COLO829 (cell line): Measurements from ENCODE around the gene MBNL1.

Source experiments
- DNase-seq: peaks from one replicate; pipeline ENCODE4 v3.0.0; 2012; ENCODE audit warnings: low spot score

MBNL1 gene

GRCh38 chr3:152272771-152273242, 4.1 kb downstream of the MBNL1 start:
- no peak for DNase-seq

- no peak for DNase-seq
Observed at GRCh38 chr3:152276681-152277080, 8.0 kb downstream of the MBNL1 start.

- no peak for DNase-seq
Observed at GRCh38 chr3:152277198-152277597, 8.5 kb downstream of the MBNL1 start.

- DNase-seq = no peak
Observed at GRCh38 chr3:152278756-152279427, 10.2 kb downstream of the MBNL1 start.

- DNase-seq = no peak
Observed at GRCh38 chr3:152279479-152279878, 10.8 kb downstream of the MBNL1 start.

GRCh38 chr3:152280539-152280938, 11.8 kb downstream of the MBNL1 start:
- no peak for DNase-seq

- DNase-seq = no peak
Observed at GRCh38 chr3:152281133-152281713, 12.5 kb downstream of the MBNL1 start.

GRCh38 chr3:152282813-152283212, 14.1 kb downstream of the MBNL1 start:
- no peak for DNase-seq

GRCh38 chr3:152283492-152284381, 15.0 kb downstream of the MBNL1 start:
- no peak for DNase-seq

GRCh38 chr3:152284906-152285305, 16.2 kb downstream of the MBNL1 start:
- DNase-seq = no peak

- no peak for DNase-seq
Observed at GRCh38 chr3:152285509-152285908, 16.8 kb downstream of the MBNL1 start.

- DNase-seq = no peak
Observed at GRCh38 chr3:152287898-152288576, 19.3 kb downstream of the MBNL1 start.

- no peak for DNase-seq
Observed at GRCh38 chr3:152288681-152289080, 20.0 kb downstream of the MBNL1 start.

GRCh38 chr3:152289708-152290107, 21.0 kb downstream of the MBNL1 start:
- no peak for DNase-seq

GRCh38 chr3:152290374-152290773, 21.6 kb downstream of the MBNL1 start:
- no peak for DNase-seq

GRCh38 chr3:152291238-152291637, 22.5 kb downstream of the MBNL1 start:
- no peak for DNase-seq

GRCh38 chr3:152291649-152292066, 22.9 kb downstream of the MBNL1 start:
- DNase-seq = no peak

GRCh38 chr3:152292366-152292765, 23.6 kb downstream of the MBNL1 start:
- no peak for DNase-seq

- no peak for DNase-seq
Observed at GRCh38 chr3:152293347-152294006, 24.7 kb downstream of the MBNL1 start.

GRCh38 chr3:152295344-152295743, 26.6 kb downstream of the MBNL1 start:
- no peak for DNase-seq

- no peak for DNase-seq
Observed at GRCh38 chr3:152295806-152296205, 27.1 kb downstream of the MBNL1 start.

GRCh38 chr3:152296382-152296781, 27.7 kb downstream of the MBNL1 start:
- DNase-seq = no peak
